Thoracic aorta endothelial cell (primary cell): Measurements from ENCODE around the gene CYP2S1. TPM values are rescaled to one million over a fixed set of nuclear protein-coding genes. Genes with fewer than 3 reads are reported as not detected.

Source experiments
- total RNA-seq: library from RNA; depleted of rRNA; stranded (reverse); fragments of >200 nt; gene quantifications from 2 replicates; pipeline ENCODE4 v1.2.3, GENCODE V29; 2012

Gene CYP2S1
- total RNA-seq, result 0.22 and 0.93 TPM in 2 replicates

GRCh38 chr19:41192574-41193429 lies at the start of gene CYP2S1:
TSS of gene CYP2S1 (plus strand) at chr19:41193219. CDS start at chr19:41193265, 46 bp downstream.

GRCh38 chr19:41218615-41219507 lies 25.8 kb downstream of the CYP2S1 start, which contains the start of gene AXL:
TSS of gene AXL (plus strand) at chr19:41219223. CDS start at chr19:41219393, 170 bp downstream.

Other genes with a start within 250 kb of the CYP2S1 start
- gene CYP2B6, start 201.9 kb upstream of the CYP2S1 start, total RNA-seq, result not detected in 2 replicates
- not detected in 2 replicates for gene CYP2A13, start 104.8 kb upstream of the CYP2S1 start, total RNA-seq
- gene CYP2F1, start 78.8 kb upstream of the CYP2S1 start, total RNA-seq, result not detected in 2 replicates
- 228 and 242 TPM in 2 replicates for gene AXL, start 26.0 kb downstream of the CYP2S1 start, total RNA-seq
- gene HNRNPUL1, start 71.2 kb downstream of the CYP2S1 start, total RNA-seq, result 174 and 211 TPM in 2 replicates
- 8.0 and 11.1 TPM in 2 replicates for gene CCDC97, start 117.0 kb downstream of the CYP2S1 start, total RNA-seq
- 44.5 and 45.9 TPM in 2 replicates for gene TGFB1, start 160.7 kb downstream of the CYP2S1 start, total RNA-seq
- 4.1 and 4.4 TPM in 2 replicates for gene B9D2, start 170.9 kb downstream of the CYP2S1 start, total RNA-seq
- 4.5 and 6.1 TPM in 2 replicates for gene TMEM91, start 183.3 kb downstream of the CYP2S1 start, total RNA-seq
- gene EXOSC5, start 204.1 kb downstream of the CYP2S1 start, total RNA-seq, result 16.0 and 18.6 TPM in 2 replicates
- gene BCKDHA, start 204.6 kb downstream of the CYP2S1 start, total RNA-seq, result 28.2 and 36.3 TPM in 2 replicates
- 3.6 and 5.0 TPM in 2 replicates for gene B3GNT8, start 234.2 kb downstream of the CYP2S1 start, total RNA-seq
- 48.8 and 59.0 TPM in 2 replicates for gene DMAC2, start 246.7 kb downstream of the CYP2S1 start, total RNA-seq
- gene ERICH4, start 249.9 kb downstream of the CYP2S1 start, total RNA-seq, result not detected in 2 replicates